Fibroblast of mammary gland (primary cell): ENCODE data around the gene CYB561D1.

Experiments used
- DNase-seq: peaks from one replicate; pipeline ENCODE4 v3.0.0-alpha.2; 2010; ENCODE audit warnings: low read depth
- H3K4me3 ChIP-seq: 2 replicates; pipeline ENCODE4 v1.5.1; 2011; ENCODE audit warnings: low read depth, mild to moderate bottlenecking, low read length, moderate library complexity; ENCODE audit not compliant: control insufficient read depth
- TF ChIP-seq, protein P1 (sequence below): conservative IDR thresholded peaks from 2 replicates; pipeline ENCODE4 v1.5.1; 2011; ENCODE audit warnings: low read depth, low read length, inconsistent platforms; ENCODE audit not compliant: control insufficient read depth, insufficient read depth

CYB561D1 gene

DNA sequence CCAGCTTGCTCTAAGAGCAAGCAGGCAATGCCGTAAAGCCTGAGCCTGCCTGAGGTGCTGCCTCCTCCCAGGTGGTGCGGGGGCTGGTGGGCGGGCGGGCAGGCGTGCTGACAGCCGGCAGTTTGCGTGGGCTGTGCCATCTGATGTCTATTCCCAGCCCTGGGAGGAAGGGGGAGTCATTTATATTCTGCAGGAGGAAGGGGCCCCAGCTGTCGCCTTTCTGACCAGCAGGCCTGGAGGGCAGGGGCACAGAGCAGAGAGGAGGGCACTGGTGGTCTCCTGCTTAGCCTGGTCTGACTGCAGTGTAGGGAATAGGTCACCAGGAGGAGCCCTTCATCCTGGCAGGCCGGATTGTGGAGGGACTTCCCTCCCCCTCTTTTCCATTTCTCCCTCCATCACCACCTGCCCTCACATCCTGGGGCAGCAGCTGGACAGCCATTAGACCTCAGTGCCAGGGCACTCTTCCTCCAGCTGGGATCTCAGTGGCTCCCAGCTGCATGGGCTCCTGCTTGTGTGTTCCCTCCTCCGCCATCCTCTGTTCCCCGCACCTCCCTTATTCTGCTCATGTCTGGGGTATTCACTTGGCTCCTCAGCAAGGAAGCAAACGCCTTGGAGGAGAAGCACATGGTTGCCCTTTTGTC is 4.4 kb downstream of the CYB561D1 start:
- peak; percentile 34 for DNase-seq
- TF ChIP-seq, protein P1, sequence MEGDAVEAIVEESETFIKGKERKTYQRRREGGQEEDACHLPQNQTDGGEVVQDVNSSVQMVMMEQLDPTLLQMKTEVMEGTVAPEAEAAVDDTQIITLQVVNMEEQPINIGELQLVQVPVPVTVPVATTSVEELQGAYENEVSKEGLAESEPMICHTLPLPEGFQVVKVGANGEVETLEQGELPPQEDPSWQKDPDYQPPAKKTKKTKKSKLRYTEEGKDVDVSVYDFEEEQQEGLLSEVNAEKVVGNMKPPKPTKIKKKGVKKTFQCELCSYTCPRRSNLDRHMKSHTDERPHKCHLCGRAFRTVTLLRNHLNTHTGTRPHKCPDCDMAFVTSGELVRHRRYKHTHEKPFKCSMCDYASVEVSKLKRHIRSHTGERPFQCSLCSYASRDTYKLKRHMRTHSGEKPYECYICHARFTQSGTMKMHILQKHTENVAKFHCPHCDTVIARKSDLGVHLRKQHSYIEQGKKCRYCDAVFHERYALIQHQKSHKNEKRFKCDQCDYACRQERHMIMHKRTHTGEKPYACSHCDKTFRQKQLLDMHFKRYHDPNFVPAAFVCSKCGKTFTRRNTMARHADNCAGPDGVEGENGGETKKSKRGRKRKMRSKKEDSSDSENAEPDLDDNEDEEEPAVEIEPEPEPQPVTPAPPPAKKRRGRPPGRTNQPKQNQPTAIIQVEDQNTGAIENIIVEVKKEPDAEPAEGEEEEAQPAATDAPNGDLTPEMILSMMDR, result peak; percentile 58
- no peak overlapping the region for H3K4me3 ChIP-seq

DNA sequence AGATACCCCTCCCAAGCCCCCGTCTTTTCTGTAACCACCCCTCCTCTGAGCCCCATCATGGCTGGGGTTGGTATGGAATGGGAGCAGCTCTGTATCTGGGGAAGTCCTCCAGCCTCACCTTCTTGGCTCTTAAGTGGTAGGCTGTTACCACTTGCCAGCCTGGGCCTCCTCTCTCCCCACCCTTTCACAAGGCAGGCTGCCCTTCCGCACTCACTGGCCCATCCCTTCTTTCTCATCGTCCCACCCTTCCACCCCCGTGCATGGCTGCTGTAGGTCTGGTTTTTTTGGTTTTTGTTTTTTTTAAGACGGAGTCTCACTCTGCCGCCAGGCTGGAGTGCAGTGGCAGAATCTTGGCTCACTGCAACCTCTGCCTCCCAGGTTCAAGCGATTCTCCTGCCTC is 5.2 kb downstream of the CYB561D1 start:
- TF ChIP-seq, protein P1, result no peak
- no peak overlapping the region for H3K4me3 ChIP-seq
- DNase-seq, result no peak

DNA sequence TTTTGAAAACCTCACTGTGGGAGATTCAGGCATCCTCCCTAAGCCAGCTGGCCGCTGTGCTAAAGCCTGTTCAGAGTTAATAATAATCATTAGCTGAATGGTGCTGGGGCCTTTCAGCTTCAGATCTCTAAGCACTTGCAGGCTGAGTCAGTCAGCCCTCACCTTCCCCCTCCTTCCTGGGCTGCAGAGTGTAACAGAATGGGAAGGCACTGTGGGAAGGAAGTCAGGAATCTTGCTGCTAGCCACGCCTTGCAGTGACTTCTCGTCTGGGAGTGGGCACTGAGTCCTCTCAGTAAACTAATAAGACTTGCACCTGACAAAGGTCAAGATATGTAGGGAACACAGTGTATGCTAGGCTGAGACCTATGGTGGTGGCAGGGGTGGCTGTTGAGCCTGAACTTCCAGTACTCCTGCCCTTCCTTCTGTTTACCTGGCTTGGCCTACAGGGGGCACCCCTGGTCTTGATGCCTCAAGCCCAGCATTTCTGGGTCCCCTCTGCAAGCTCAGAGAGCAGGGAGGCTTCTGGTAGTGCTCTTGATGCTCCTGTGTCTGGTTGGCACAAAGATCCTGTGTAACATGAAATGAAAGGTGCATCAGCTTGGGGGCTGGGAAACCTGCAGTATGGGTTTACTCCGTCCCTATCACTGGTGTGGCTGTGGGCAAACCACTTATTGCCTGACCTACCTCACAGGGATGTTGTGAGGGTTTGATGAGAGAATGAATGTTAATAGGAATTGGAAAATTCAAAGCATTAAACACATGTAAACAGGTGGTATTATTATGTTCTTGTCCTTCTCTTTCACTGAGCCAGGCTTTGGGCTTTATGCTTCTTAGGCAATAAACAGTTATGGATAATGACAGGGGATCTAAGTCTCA is 6.0 kb downstream of the CYB561D1 start:
- TF ChIP-seq, protein P1, result peak; percentile 63
- DNase-seq, result peak; percentile 61
- H3K4me3 ChIP-seq, result no peak overlapping the region

DNA sequence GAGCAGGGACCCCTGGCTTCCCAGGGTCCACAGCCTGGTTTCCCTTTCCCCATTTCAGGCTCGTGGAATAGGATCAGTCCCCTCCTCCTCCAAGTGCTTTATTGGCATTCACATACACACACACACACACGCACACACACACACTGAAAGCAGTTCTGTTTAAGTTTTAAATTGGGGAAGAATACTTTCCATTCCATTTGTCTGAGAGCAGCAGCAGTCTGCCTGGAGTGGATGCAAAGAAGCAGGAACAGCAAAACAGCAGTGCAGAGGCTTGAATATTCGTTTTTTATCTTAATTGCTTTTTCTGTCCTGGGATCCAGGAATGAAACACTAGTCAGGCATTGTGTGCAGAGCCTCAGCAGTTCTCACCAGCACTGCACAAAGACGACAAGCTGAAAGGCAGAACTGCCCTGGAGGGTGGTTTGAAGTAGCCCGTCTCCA is 7.1 kb downstream of the CYB561D1 start:
- TF ChIP-seq, protein P1, result no peak
- H3K4me3 ChIP-seq, result no peak overlapping the region
- peak; percentile 11 for DNase-seq

DNA sequence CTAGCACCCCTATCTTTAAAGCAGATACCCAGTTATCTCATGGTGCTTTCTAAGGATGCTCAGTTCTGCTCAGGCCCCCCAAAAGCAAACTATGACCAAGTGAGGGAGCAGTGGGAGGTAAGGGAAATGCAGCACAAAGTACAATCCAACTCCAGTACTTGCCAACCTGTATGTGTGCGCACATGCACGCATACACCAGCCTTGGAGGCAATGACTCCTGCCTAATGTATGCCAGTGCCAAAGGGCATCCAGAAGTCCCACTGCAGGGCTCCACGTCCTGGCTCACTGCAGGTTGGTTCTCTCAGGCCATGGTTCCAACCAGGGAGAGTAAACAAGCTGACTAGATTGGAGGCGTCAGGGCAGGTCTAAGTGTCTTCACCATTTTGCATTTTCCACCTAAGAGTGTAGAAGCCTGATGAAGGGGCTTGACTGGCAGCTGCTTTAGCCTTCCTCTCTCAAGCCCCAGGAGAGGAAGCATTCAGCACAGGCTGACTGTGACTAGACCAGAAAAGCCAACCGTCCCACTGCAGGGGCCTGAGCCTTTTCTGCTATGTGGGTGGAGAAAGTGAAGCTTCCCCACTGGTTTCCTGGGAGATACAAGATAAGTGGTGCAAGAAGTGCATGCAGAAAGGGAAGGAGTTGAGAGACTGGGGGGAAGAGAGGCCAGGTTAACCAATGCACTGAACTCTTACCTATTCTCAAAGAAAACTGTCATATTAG is 7.9 kb downstream of the CYB561D1 start:
- TF ChIP-seq, protein P1, result no peak
- no peak for DNase-seq
- no peak overlapping the region for H3K4me3 ChIP-seq

DNA sequence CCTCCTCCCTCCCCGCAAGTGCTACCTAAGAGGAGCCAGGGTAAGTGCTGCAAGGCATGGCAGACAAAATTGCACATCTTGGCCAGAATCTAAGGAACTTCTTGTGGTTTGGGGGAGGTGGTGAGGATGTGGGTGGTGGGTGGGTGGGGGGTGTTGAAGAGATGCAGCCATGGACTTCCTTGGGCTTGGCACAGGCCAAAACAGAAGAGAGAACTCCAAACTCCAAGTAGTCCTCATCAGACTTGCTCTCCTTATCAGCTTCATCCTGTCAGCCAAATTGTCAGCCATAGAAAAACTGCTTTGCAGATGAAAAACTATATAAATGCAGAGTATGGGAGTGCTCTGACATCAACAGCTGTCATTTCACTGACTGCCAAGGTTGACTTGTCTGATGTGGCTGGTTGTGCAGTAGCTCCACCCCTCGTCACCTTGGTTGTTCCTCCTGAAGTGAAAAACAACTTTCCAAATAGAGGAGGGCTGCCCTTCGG is 8.5 kb downstream of the CYB561D1 start:
- TF ChIP-seq, protein P1, result no peak
- no peak overlapping the region for H3K4me3 ChIP-seq
- no peak for DNase-seq
